SH-SY5Y (cell line): ENCODE data around the gene TPI1.

ENCODE experiments used
- GATA2 ChIP-seq: IDR thresholded peaks from 2 replicates; pipeline ENCODE4 v1.6.1; 2011; ENCODE audit warnings: mild to moderate bottlenecking, low read depth, low read length
- GATA3 ChIP-seq: IDR thresholded peaks from 2 replicates; pipeline ENCODE4 v1.6.1; 2011; ENCODE audit warnings: low read depth, mild to moderate bottlenecking, low read length, moderate library complexity

GRCh38 chr12:6821591-6822425, 45.5 kb upstream of the TPI1 start, which contains the start of gene GPR162:
- TF ChIP-seq GATA2 (no peak), GATA3 (no peak)
